HepG2 (cell line): ENCODE results near the gene THBS2. TPM values are rescaled to one million over a fixed set of nuclear protein-coding genes. Genes with fewer than 3 reads are reported as not detected.

Experiments used
- ATAC-seq: fragments of 200-7000 bp; cut with Tn5 transposase; 3 replicates; pipeline ENCODE4 v1.9.1; 2020; ENCODE audit warnings: mild to moderate bottlenecking, moderate library complexity
- BruUV-seq: library from RNA; stranded (reverse); fragments of 400-500 nt; replicated peaks from 2 replicates; lab custom pipeline; 2021; lab: Mats Ljungman, UMichigan
- CTCF ChIA-PET: fragments of 300-600 bp; formaldehyde crosslinking; extraction: SDS; loops from one replicate; lab custom pipeline; 2021; ENCODE audit warnings: low total read pairs, inconsistent platforms, low intra/inter-chr PET ratio; lab: Yijun Ruan, JAX
- POLR2A ChIA-PET: fragments of 350-600 bp; sonication (Branson Sonifier 250); formaldehyde crosslinking; loops from one replicate; lab custom pipeline; 2020; ENCODE audit warnings: antibody characterized with exemption, inconsistent platforms; lab: Yijun Ruan, JAX
- DNase-seq: peaks from one replicate; pipeline ENCODE4 v3.0.0-alpha.2; 2015; ENCODE audit warnings: low spot score
- FAIRE-seq: peaks from 3 replicates; lab custom pipeline; 2011; peaks lifted over from hg19 to GRCh38; lab: Jason Lieb, UNC
- H2AFZ ChIP-seq: one replicate; pipeline ENCODE4 v1.6.1; 2011; ENCODE audit warnings: low read length, inconsistent platforms
- H3K27ac ChIP-seq: fragments of 300-600 bp; 3 replicates; pipeline ENCODE4 v1.8.0; 2011; ENCODE audit warnings: mixed run types, mild to moderate bottlenecking, mixed read lengths, low read length, inconsistent platforms; ENCODE audit not compliant: insufficient read depth; ENCODE audit errors: extremely low read length
- H3K27me3 ChIP-seq, 2 experiments: fragments of 200-600 bp in 1 of 2; 2 replicates in 1 of 2; 3 replicates in 1 of 2; pipeline versions ENCODE4 v1.6.0 to v1.8.0; 2011; ENCODE audit warnings: low read length in 2 of 2, mild to moderate bottlenecking in 2 of 2, moderate library complexity in 2 of 2, inconsistent platforms in 1 of 2; ENCODE audit not compliant: insufficient read depth in 2 of 2, control insufficient read depth in 1 of 2
- H3K36me3 ChIP-seq, 2 experiments: fragments of 200-600 bp in 1 of 2; replicated peaks in 1 of 2; 2 replicates in 1 of 2; 3 replicates in 1 of 2; pipeline versions ENCODE4 v1.5.1 to v1.8.0; 2011; ENCODE audit warnings: low read length in 2 of 2, inconsistent platforms in 1 of 2; ENCODE audit not compliant: insufficient read depth in 2 of 2, control insufficient read depth in 1 of 2
- H3K4me1 ChIP-seq: 2 replicates; pipeline ENCODE4 v1.5.1; 2012; ENCODE audit warnings: low read length, inconsistent platforms; ENCODE audit not compliant: insufficient read depth
- H3K4me2 ChIP-seq: 2 replicates; pipeline ENCODE4 v1.6.0; 2011; ENCODE audit warnings: low read depth, low read length, inconsistent platforms
- H3K4me3 ChIP-seq, 3 experiments: fragments of 200-600 bp in 1 of 3; sonication (generic), shearing (Covaris generic) in 1 of 3; replicated peaks in 1 of 3; 2 replicates each; pipeline ENCODE4 v1.5.1; 2011 to 2016; ENCODE audit warnings: low read length in 3 of 3, inconsistent platforms in 2 of 3, low read depth in 2 of 3, mild to moderate bottlenecking in 2 of 3, control low read depth in 1 of 3, mixed read lengths in 1 of 3; ENCODE audit not compliant: insufficient read depth in 1 of 3
- H3K79me2 ChIP-seq: one replicate; pipeline ENCODE4 v1.6.1; 2011; ENCODE audit warnings: low read length, inconsistent platforms; ENCODE audit not compliant: insufficient read depth
- H3K9ac ChIP-seq: 2 replicates; pipeline ENCODE4 v1.6.0; 2011; ENCODE audit warnings: mild to moderate bottlenecking, low read depth, low read length, inconsistent platforms; ENCODE audit not compliant: insufficient read depth
- H3K9me3 ChIP-seq: 2 replicates; pipeline ENCODE4 v1.5.1; 2012; ENCODE audit warnings: mild to moderate bottlenecking, low read length
- H4K20me1 ChIP-seq: 2 replicates; pipeline ENCODE4 v1.6.0; 2011; ENCODE audit warnings: inconsistent platforms, mild to moderate bottlenecking, low read length, moderate library complexity; ENCODE audit not compliant: insufficient read depth
- DDIT3 ChIP-seq: sonication (generic); formaldehyde crosslinking; IDR thresholded peaks from 2 replicates; pipeline ENCODE4 v1.4.0; 2020; ENCODE audit warnings: mild to moderate bottlenecking, missing genetic modification reagents
- DPF2 ChIP-seq: sonication (generic); formaldehyde crosslinking; IDR thresholded peaks from 2 replicates; pipeline ENCODE4 v1.4.0; 2020; ENCODE audit warnings: mild to moderate bottlenecking, low read depth, missing genetic modification reagents, borderline replicate concordance
- JDP2 ChIP-seq: sonication (generic); formaldehyde crosslinking; IDR thresholded peaks from 2 replicates; pipeline ENCODE4 v1.8.1; 2022; ENCODE audit warnings: missing genetic modification reagents, borderline replicate concordance
- KLF15 ChIP-seq: sonication (generic); formaldehyde crosslinking; IDR thresholded peaks from 2 replicates; pipeline ENCODE4 v1.8.1; 2023; ENCODE audit warnings: borderline replicate concordance, mild to moderate bottlenecking, inconsistent platforms, missing genetic modification reagents, mixed read lengths
- NKX3-1 ChIP-seq: sonication (generic); formaldehyde crosslinking; IDR thresholded peaks from 2 replicates; pipeline ENCODE4 v1.5.0; 2020; ENCODE audit warnings: missing genetic modification reagents
- PAWR ChIP-seq: sonication (generic); formaldehyde crosslinking; IDR thresholded peaks from 2 replicates; pipeline ENCODE4 v1.4.0; 2020; ENCODE audit warnings: missing genetic modification reagents, mild to moderate bottlenecking, borderline replicate concordance
- TCF12 ChIP-seq, 2 experiments: fragments of 450-650 bp in 1 of 2; sonication (generic) in 1 of 2; formaldehyde crosslinking in 1 of 2; IDR thresholded peaks; 2 replicates each; pipeline versions ENCODE4 v1.6.1 to v1.8.0; 2017 to 2022; ENCODE audit warnings: antibody characterized with exemption in 1 of 2, mild to moderate bottlenecking in 1 of 2, missing genetic modification reagents in 1 of 2, moderate library complexity in 1 of 2
- ZBTB42 ChIP-seq: sonication (generic); formaldehyde crosslinking; IDR thresholded peaks from 2 replicates; pipeline ENCODE4 v1.5.0; 2020; ENCODE audit warnings: mild to moderate bottlenecking, missing genetic modification reagents
- ZC3H13 ChIP-seq: sonication (generic); formaldehyde crosslinking; IDR thresholded peaks from 2 replicates; pipeline ENCODE4 v1.8.1; 2023; ENCODE audit warnings: mild to moderate bottlenecking, missing genetic modification reagents, moderate library complexity
- ZFP36L1 ChIP-seq: sonication (generic); formaldehyde crosslinking; IDR thresholded peaks from 2 replicates; pipeline ENCODE4 v1.8.0; 2022; ENCODE audit warnings: mild to moderate bottlenecking, missing genetic modification reagents, moderate library complexity
- ZNF138 ChIP-seq: sonication (generic); formaldehyde crosslinking; IDR thresholded peaks from 2 replicates; pipeline ENCODE4 v1.5.0; 2020; ENCODE audit warnings: mild to moderate bottlenecking, low read depth, missing genetic modification reagents
- ZNF276 ChIP-seq: sonication (generic); formaldehyde crosslinking; IDR thresholded peaks from 2 replicates; pipeline ENCODE4 v1.4.0; 2020; ENCODE audit warnings: mild to moderate bottlenecking, low read depth, missing genetic modification reagents
- ZNF30 ChIP-seq: sonication (generic); formaldehyde crosslinking; IDR thresholded peaks from 2 replicates; pipeline ENCODE4 v1.5.0; 2020; ENCODE audit warnings: mild to moderate bottlenecking, missing genetic modification reagents
- WGBS: methylation state at CpG from one replicate; pipeline ENCODE4 v1.1.6; 2017; ENCODE audit warnings: low lambda C conversion rate; 5-methylcytosine and 5-hydroxymethylcytosine counted together
- in situ Hi-C: cut with HindIII; loops from 2 replicates; pipeline ENCODE4 v1.10.0; 2017; ENCODE audit warnings: low pct_unique_long_range_greater_than_20kb; ENCODE audit not compliant: extremely low pct_ligation_motif_present
- intact Hi-C: fragments of 100-400 bp; cut with micrococcal nuclease; formaldehyde crosslinking; loops from one replicate; pipeline ENCODE4 v1.10.0; 2022; ENCODE audit not compliant: unreplicated experiment
- polyA plus RNA-seq, 8 experiments: library from polyadenylated mRNA; depleted of rRNA in 3 of 8; stranded (reverse) in 7 of 8; unstranded in 1 of 8; fragments of >200 nt; fragmentation: Illumina TruSeq in 4 of 8; extraction: Trizol in 4 of 8; gene quantifications; 2 replicates each; pipeline versions ENCODE4 v1.2.1 to v1.2.3, GENCODE V29; 2011 to 2016; ENCODE audit warnings: low read depth in 4 of 8, missing spikeins in 1 of 8, mixed read lengths in 1 of 8; ENCODE audit not compliant: insufficient read depth in 1 of 8
- total RNA-seq, 5 experiments: library from RNA; depleted of rRNA; stranded (reverse); fragments of >200 nt; fragmentation: Illumina TruSeq; extraction: Trizol; gene quantifications; 2 replicates each; pipeline ENCODE4 v1.2.3, GENCODE V29; 2016; ENCODE audit warnings: low read depth in 1 of 5
- TF ChIP-seq, protein P1 (sequence below): sonication (generic); formaldehyde crosslinking; IDR thresholded peaks from 2 replicates; pipeline ENCODE4 v1.8.0; 2022; ENCODE audit warnings: missing genetic modification reagents, mild to moderate bottlenecking, inconsistent platforms, borderline replicate concordance
- TF ChIP-seq, protein P2 (sequence below): sonication (generic); formaldehyde crosslinking; IDR thresholded peaks from 2 replicates; pipeline ENCODE4 v1.4.0; 2020; ENCODE audit warnings: missing genetic modification reagents
- TF ChIP-seq, protein P3 (sequence below): sonication (generic); formaldehyde crosslinking; IDR thresholded peaks from 2 replicates; pipeline ENCODE4 v1.8.0; 2022; ENCODE audit warnings: low read depth, missing genetic modification reagents

THBS2 gene
- total and polyA plus RNA-seq, 2 of the 13 experiments (the other 11 are each of a cell fraction or from before 2014, with no cell fraction given), result 0.12 to 0.15 TPM

GRCh38 chr6:169274781-169275180 is 21.1 kb upstream of the THBS2 start (continued):
- TF ChIP-seq DDIT3 (CRISPR knock-in tag), result no peak

DNA sequence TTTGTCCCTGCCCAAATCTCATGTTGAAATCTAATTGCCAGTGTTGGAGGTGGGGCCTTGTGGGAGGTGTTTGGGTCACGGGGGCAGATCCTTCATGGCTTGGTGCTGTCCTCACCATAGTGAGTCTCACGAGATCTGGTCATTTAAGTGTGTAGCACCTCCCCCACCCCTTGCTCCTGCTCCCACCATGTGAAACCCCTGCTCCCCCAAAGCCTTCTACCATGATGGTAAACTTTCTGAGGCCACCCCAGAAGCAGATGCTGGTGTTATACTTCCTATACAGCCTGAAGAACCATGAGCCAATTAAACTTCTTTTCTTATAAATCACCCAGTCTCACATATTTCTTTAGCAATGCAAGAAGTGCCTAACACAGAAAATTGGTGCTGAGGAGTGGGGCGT is 19.9 kb upstream of the THBS2 start:
- no peaks in the 10 kb centered on the region for H3K9me3 ChIP-seq
- DNase-seq, result no peak
- intact Hi-C loops, result no loop called here
- no peaks in the 10 kb centered on the region for H4K20me1 ChIP-seq
- no peak overlapping the region for H3K4me2 ChIP-seq
- no peak overlapping the region for H3K27ac ChIP-seq
- WGBS, result 2% methylated on average over 3 of the region's 3 CpGs
- H3K79me2 ChIP-seq, result no peaks in the 10 kb centered on the region
- POLR2A ChIA-PET, result no interaction called here
- CTCF ChIA-PET, result no interaction called here
- BruUV-seq, result no TSS peak
- no peak for ATAC-seq
- H3K4me1 ChIP-seq, result peaks cover 6% of the 10 kb centered on the region; the same call in 1 of the 2 replicates
- H3K27me3 ChIP-seq, result peaks cover 0 to 17% of the 10 kb centered on the region in 2 experiments; a peak in 3 of 5 replicates
- no peak overlapping the region for H3K9ac ChIP-seq
- in situ Hi-C loops, result no loop called here
- FAIRE-seq, result no peak
- no peak overlapping the region for H2AFZ ChIP-seq
- no peak overlapping the region for H3K4me3 ChIP-seq
- H3K36me3 ChIP-seq, result no peaks in the 10 kb centered on the region
- TF ChIP-seq KLF15 (no peak), JDP2 (no peak), ZBTB42 (CRISPR knock-in tag) (no peak), ZNF138 (CRISPR knock-in tag) (no peak), PAWR (CRISPR knock-in tag) (no peak), TCF12 (IDR thresholded peaks at IDR 0.05) (no peak), TCF12 (CRISPR knock-in tag; IDR thresholded peaks at IDR 0.05) (no peak), ZFP36L1 (CRISPR knock-in tag) (no peak), ZC3H13 (CRISPR knock-in tag) (no peak), ZNF276 (no peak), NKX3-1 (no peak), ZNF30 (CRISPR knock-in tag) (no peak), DPF2 (CRISPR knock-in tag) (no peak)
- TF ChIP-seq, protein P1, sequence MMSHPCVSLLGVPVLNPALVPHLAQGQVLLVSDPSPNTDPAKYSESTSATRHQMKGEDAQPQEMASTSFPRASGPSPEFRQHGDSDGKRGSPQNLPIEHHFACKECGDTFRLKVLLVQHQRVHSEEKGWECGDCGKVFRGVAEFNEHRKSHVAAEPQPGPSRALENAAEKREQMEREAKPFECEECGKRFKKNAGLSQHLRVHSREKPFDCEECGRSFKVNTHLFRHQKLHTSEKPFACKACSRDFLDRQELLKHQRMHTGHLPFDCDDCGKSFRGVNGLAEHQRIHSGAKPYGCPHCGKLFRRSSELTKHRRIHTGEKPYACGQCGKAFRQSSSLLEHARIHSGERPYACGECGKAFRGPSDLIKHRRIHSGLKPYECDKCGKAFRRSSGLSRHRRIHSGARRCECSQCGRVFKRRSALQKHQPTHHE (CRISPR knock-in tag), result no peak
- TF ChIP-seq, protein P2, sequence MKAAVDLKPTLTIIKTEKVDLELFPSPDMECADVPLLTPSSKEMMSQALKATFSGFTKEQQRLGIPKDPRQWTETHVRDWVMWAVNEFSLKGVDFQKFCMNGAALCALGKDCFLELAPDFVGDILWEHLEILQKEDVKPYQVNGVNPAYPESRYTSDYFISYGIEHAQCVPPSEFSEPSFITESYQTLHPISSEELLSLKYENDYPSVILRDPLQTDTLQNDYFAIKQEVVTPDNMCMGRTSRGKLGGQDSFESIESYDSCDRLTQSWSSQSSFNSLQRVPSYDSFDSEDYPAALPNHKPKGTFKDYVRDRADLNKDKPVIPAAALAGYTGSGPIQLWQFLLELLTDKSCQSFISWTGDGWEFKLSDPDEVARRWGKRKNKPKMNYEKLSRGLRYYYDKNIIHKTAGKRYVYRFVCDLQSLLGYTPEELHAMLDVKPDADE (CRISPR knock-in tag), result no peak
- TF ChIP-seq, protein P3, sequence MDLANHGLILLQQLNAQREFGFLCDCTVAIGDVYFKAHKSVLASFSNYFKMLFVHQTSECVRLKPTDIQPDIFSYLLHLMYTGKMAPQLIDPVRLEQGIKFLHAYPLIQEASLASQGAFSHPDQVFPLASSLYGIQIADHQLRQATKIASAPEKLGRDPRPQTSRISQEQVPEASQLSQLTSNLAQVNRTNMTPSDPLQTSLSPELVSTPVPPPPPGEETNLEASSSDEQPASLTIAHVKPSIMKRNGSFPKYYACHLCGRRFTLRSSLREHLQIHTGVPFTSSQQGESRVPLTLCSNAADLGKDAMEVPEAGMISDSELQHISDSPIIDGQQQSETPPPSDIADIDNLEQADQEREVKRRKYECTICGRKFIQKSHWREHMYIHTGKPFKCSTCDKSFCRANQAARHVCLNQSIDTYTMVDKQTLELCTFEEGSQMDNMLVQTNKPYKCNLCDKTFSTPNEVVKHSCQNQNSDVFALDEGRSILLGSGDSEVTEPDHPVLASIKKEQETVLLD (CRISPR knock-in tag), result no peak
